ENCODE results near the gene TMEM178B. TPM values are rescaled to one million over a fixed set of nuclear protein-coding genes. Genes with fewer than 3 reads are reported as not detected.
"Not testable (repeated sequence)": the region's sequence is repeated elsewhere in the genome, so short reads cannot be mapped to it uniquely, and the experiment has no call there.

TMEM178B gene
- total RNA-seq, 3 donors from 2014 or later (not counting 1 experiment from before 2014, with no cell fraction given), result not detected

DNA sequence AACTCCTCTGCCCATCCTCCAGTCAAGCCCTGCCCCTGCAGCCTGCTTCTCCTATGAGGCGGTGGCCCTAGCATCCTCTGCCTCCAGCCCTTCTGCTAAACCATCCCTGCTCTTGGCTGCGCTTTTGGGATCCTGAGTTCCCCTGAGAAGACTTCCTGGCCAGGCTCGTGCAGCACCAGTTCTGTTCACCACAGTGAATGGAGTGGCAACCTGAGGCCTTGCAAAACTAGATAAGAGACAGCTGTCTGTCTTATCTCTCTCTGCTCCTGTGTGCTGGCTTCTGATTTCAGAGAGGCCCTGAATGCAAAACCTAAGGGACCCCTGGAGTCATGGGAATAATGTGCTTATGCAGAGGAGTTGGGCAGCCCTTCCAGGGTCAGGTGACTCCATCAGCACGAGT, 119.2 kb downstream of the TMEM178B start:
- H3K27me3 Mint-ChIP-seq (ENCODE audit: low read depth in 2 of 2), result peaks cover 2 to 42% of the 10 kb centered on the region in 2 donors
- H3K4me1 Mint-ChIP-seq, result no peaks in the 10 kb centered on the region
- H3K9me3 ChIP-seq (ENCODE audit: control insufficient read depth, insufficient read depth, low read length), result no peaks in the 10 kb centered on the region
- ATAC-seq (no peak), DNase-seq (no peak)
- WGBS (ENCODE audit: insufficient coverage), result 66% methylated on average over 4 of the region's 4 CpGs
- no peak overlapping the region for H3K27ac ChIP-seq (ENCODE audit: low read length)
- no peaks in the 10 kb centered on the region for H3K36me3 Mint-ChIP-seq
- H3K27ac Mint-ChIP-seq, result no peak overlapping the region
- H3K4me1 ChIP-seq (ENCODE audit: control insufficient read depth, insufficient read depth, low read length), result no peaks in the 10 kb centered on the region
- H3K9me3 Mint-ChIP-seq, result no peaks in the 10 kb centered on the region
- H3K4me3 ChIP-seq (ENCODE audit: low read length), result no peak overlapping the region
- H3K36me3 ChIP-seq (ENCODE audit: control insufficient read depth, insufficient read depth, low read length), result no peaks in the 10 kb centered on the region
- intact Hi-C loops (cut with micrococcal nuclease), result no loop called here
- no peak overlapping the region for H3K4me3 Mint-ChIP-seq
- TF ChIP-seq CTCF (IDR thresholded peaks at IDR 0.05), result no peak
- H3K27me3 ChIP-seq (ENCODE audit: control insufficient read depth, insufficient read depth, low read length), result no peaks in the 10 kb centered on the region

- intact Hi-C loops (cut with micrococcal nuclease); H3K4me1 Mint-ChIP-seq; H3K4me3 ChIP-seq (ENCODE audit: low read length); H3K9me3 ChIP-seq (ENCODE audit: control insufficient read depth, insufficient read depth, low read length); H3K27ac Mint-ChIP-seq; DNase-seq; H3K36me3 ChIP-seq (ENCODE audit: control insufficient read depth, insufficient read depth, low read length); H3K36me3 Mint-ChIP-seq; H3K4me1 ChIP-seq (ENCODE audit: control insufficient read depth, insufficient read depth, low read length); H3K27me3 ChIP-seq (ENCODE audit: control insufficient read depth, insufficient read depth, low read length); ATAC-seq; H3K27ac ChIP-seq (ENCODE audit: low read length); H3K4me3 Mint-ChIP-seq; H3K9me3 Mint-ChIP-seq: not testable (repeated sequence)
- 59% methylated on average over 2 of the region's 4 CpGs for WGBS (ENCODE audit: insufficient coverage)
- peaks cover 11 to 31% of the 10 kb centered on the region in 2 donors for H3K27me3 Mint-ChIP-seq (ENCODE audit: low read depth in 2 of 2)
Observed at GRCh38 chr7:141195722-141196121, 121.9 kb downstream of the TMEM178B start.

- no peak for DNase-seq
- no peaks in the 10 kb centered on the region for H3K9me3 Mint-ChIP-seq
- Histone ChIP-seq H3K27me3 (ENCODE audit: control insufficient read depth, insufficient read depth, low read length) (peaks cover 2% of the 10 kb centered on the region), H3K36me3 (ENCODE audit: control insufficient read depth, insufficient read depth, low read length) (no peaks in the 10 kb centered on the region), H3K9me3 (ENCODE audit: control insufficient read depth, insufficient read depth, low read length) (no peaks in the 10 kb centered on the region), H3K4me1 (ENCODE audit: control insufficient read depth, insufficient read depth, low read length) (no peaks in the 10 kb centered on the region), H3K4me3 (ENCODE audit: low read length) (no peak overlapping the region), H3K27ac (ENCODE audit: low read length) (no peak overlapping the region)
- intact Hi-C loops (cut with micrococcal nuclease), result no loop called here
- no peak overlapping the region for H3K27ac Mint-ChIP-seq
- no peaks in the 10 kb centered on the region for H3K36me3 Mint-ChIP-seq
- H3K4me3 Mint-ChIP-seq, result no peak overlapping the region
- no peak for TF ChIP-seq CTCF (IDR thresholded peaks at IDR 0.05)
- WGBS (ENCODE audit: insufficient coverage), result 76% methylated on average over 10 of the region's 12 CpGs
- H3K27me3 Mint-ChIP-seq (ENCODE audit: low read depth in 2 of 2), result peaks cover 17 to 29% of the 10 kb centered on the region in 2 donors
- ATAC-seq, result no peak
- H3K4me1 Mint-ChIP-seq, result no peaks in the 10 kb centered on the region
Observed at GRCh38 chr7:141198194-141198958, 124.5 kb downstream of the TMEM178B start.

DNA sequence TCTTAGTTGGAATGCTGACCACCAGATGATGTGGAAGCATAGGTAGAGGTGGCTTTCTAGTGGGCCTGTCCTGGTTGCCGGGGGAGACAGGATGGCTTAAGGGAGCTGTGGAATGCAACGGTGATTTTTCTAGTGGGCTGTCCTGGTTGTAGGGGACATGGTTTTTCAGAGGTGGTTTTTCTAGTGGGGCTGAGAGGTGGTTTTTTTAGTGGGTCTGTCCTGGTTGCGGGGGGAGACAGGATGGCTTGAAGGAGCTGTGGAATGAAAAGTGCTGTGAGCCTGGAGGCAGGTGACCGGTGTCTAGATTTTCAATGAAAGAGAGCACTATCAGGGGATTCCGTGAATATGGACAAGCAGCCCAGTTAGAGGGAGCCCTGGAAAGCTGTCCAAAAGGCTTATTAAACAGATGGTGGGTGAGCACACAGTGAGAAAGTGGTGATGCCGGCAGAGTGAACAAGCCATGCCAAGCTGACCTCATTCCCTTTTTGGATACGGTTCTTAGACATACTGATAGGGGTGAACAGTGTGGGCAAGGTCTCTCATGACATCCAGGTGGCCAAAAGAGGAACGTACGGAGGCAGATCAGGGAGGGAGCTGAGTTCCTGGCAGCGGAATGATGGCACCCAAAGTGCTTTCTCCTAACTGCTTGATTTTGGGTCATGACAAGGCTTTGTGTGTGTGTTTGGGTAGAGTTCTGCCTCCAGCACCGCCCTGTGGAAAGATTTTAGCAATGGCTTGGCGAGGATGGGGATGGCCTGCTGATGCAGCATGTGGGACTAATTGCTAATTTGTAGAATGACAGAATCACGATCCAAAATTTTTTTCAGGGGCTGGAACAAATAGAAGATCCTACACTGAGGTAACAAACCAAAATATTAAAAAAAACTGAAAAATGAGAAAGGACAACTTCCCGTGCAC, 126.6 kb downstream of the TMEM178B start:
- Mint-ChIP-seq H3K9me3 (no peaks in the 10 kb centered on the region), H3K4me1 (no peaks in the 10 kb centered on the region), H3K27ac (no peak overlapping the region), H3K4me3 (no peak overlapping the region), H3K36me3 (no peaks in the 10 kb centered on the region), H3K27me3 (ENCODE audit: low read depth in 2 of 2) (peaks cover 16 to 37% of the 10 kb centered on the region in 2 donors)
- ATAC-seq (no peak), DNase-seq (no peak)
- no peak overlapping the region for H3K4me3 ChIP-seq (ENCODE audit: low read length)
- no peak for TF ChIP-seq CTCF (IDR thresholded peaks at IDR 0.05)
- WGBS (ENCODE audit: insufficient coverage), result 83% methylated on average over 14 of the region's 14 CpGs
- H3K9me3 ChIP-seq (ENCODE audit: control insufficient read depth, insufficient read depth, low read length), result no peaks in the 10 kb centered on the region
- no peaks in the 10 kb centered on the region for H3K36me3 ChIP-seq (ENCODE audit: control insufficient read depth, insufficient read depth, low read length)
- intact Hi-C loops (cut with micrococcal nuclease), result no loop called here
- H3K4me1 ChIP-seq (ENCODE audit: control insufficient read depth, insufficient read depth, low read length), result no peaks in the 10 kb centered on the region
- peaks cover 2% of the 10 kb centered on the region for H3K27me3 ChIP-seq (ENCODE audit: control insufficient read depth, insufficient read depth, low read length)
- H3K27ac ChIP-seq (ENCODE audit: low read length), result no peak overlapping the region

Measured in natural killer cell (primary cell).